Vagina (tissue), 2 donors: ENCODE measurements around the gene RBM17.

Experiments
- CTCF ChIP-seq, 3 experiments: fragments of 450-650 bp in 2 of 3; fragments of 200-600 bp in 1 of 3; sonication (generic) in 1 of 3; IDR thresholded peaks; one replicate each; pipeline ENCODE4 v1.5.1; 2017 to 2019; ENCODE audit warnings: antibody characterized with exemption in 3 of 3, mild to moderate bottlenecking in 2 of 3, moderate library complexity in 2 of 3
- POLR2A ChIP-seq, 2 donors: fragments of 450-650 bp; IDR thresholded peaks; one replicate each; pipeline ENCODE4 v1.6.1; 2017; ENCODE audit warnings: antibody characterized with exemption in 2 of 2, mild to moderate bottlenecking in 2 of 2, moderate library complexity in 2 of 2

- TF ChIP-seq CTCF (IDR thresholded peaks at IDR 0.05) (no peak), POLR2A (IDR thresholded peaks at IDR 0.05) (no peak)
Measured at GRCh38 chr10:6121146-6121545, 32.3 kb downstream of the RBM17 start.
